ENCODE measurements around the gene CACNA1A.
"Not testable (repeated sequence)": the region's sequence is repeated elsewhere in the genome, so short reads cannot be mapped to it uniquely, and the experiment has no call there.

Gene CACNA1A

DNA sequence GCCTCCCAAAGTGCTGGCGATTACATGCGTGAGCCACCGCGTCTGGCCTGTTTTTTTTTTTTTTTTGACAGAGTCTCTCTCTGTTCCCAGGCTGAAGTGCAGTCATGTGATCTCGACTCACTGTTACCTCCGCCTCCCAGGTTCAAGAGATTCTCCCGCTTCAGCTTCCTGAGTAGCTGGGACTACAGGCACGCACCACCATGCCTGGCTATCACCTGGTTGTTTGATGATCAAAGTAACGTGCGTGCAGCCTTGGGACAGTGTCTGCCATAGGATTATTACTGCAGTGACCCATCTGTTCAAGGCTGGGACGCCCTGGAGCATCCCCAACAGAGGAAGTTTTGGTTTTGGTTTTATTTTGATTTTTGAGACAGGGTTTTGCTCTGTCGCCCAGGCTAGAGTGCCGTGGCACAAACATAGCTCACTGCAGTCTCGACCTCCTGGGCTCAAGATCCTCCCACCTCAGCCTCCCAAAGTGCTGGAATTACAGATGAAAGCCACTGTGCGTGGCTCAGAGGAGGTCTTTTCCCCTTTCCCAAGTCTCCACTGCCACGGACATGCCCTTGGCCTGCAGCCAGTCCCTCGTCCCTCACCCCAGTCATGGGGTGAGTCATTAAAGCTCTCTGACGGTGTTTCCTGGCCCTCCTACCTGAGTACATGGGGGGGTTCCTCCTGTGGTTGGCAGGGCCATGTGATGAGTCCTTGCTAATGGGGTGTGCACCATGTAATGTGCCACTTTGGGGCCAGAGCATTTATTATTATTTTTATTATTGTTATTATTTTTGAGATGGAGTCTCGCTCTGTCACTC lies 290.5 kb downstream of the CACNA1A start:
- DNase-seq, result no peak

DNA sequence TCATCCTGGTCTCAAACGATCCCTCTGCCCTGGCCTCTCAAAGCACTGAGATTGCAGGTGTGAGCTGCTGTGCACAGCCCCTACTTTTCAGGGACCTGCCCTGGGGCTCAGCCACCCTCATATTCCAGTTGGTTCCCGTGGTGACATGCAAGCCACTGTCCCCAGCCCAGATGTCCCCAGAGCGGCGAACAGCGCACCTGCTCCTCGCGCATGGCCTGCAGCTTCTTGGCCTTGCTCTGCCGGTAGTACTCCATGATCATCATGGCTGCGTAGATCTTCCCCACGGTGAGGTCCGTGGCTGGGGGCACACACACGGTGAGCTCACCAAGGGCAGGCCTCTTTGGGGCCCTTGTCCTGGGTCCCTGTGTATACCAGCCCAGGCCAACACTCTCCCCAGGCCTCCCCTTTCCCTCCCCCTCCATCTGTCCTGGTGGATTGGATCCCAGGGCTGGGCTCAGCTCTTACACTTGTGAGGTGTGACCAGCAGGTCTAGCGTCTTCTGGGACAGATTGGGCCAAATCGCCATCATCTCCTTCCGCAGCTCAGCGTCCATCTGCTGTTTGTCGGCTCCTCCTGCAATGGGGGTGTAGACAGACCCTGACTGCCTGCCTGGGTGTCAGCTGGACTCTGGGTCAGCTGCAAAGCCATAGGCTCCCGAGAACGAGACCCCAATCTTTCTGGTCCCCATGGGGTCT lies 292.1 kb downstream of the CACNA1A start:
- no peak for DNase-seq

GRCh38 chr19:13212759-13213330 lies 293.4 kb downstream of the CACNA1A start:
- no peak for DNase-seq

DNA sequence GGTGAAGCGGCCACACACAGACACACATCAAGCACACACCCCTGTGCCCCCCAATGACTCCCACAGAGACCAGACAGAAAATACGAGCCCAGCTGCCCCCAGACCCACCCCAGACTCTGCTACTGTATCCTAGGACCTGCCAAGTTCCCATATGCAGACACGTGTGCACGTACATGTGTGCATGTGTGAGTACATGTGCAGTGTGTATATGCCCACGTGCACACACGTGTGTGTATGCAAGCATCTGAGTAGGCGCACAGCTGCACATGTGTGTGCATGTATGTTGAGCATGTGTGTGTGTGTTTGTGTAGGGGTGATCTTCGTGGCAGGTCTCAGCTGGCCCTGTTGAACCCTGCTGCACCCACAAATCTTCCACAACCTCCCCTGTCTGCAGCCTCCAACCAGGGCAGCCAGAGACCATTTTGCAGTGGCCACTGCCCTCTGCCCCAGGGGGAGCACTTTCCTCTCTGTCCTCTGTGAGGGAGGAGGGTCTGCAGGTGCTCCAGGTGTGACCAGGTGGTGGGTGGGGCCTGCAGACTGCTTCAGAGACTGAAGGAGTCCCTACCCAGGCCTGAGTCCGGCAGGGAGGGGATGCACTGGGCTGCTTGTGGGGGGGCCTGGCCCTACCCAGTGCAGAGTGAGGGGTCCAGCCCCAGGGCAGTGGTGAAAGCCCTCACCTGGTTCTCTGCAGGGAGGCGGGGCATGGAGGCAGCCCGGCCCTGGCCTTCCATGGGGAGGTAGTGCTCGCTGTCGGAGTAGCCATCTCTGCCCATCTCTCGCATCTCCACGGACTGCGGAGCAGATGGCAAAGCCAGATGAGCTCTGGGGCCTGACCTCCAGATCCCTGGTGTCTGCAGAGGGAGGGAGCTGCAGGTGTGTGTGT lies 294.6 kb downstream of the CACNA1A start:
- no peak for DNase-seq

GRCh38 chr19:13210941-13211340 lies 295.3 kb downstream of the CACNA1A start:
- DNase-seq, result no peak

- DNase-seq, result no peak
Measured at GRCh38 chr19:13210339-13210775, 295.9 kb downstream of the CACNA1A start.

DNA sequence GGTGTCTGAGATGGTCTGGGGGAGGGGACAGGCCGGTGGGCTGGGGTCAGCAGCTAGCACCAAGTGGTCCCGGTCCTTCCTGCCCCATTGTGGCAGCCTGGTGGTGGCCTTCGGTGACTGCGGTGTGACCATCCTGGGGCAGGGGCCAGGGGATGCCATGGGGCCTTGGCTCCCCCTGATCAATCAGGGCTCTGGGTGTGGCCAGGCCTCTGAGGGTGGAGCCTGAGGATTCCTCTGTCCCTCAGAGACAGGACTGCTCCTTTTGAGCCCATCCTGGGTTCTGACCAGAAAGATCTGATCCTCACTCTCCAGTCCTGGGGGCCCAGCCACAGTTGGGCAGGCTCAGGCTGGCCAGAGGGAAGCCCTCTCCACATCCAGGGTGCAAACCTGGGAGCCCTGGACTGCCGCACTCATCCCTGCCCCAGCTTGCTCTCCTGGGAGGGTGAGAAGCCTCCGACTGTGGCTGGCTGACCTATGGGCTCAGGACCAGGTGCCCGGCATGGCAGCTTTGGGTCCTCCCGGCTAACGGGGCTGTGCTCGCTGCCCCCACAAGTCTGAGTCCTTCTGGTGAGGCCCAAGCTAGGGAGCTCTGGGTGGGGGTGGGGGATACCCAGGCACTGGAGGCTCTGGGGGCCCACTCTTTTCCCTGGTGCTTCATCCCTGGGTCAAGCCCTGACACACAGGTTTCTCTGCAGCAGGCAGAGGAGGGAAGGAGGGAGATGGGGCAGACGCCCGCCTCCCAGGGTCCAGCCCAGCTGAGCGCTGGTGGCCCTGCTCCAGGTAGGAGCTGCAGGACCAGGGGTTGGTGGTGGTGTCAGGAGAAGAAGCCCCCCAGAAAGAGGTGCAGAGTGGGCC lies 296.6 kb downstream of the CACNA1A start:
- no peak for DNase-seq

- no peak for DNase-seq
Measured at GRCh38 chr19:13208672-13209483, 297.4 kb downstream of the CACNA1A start.

DNA sequence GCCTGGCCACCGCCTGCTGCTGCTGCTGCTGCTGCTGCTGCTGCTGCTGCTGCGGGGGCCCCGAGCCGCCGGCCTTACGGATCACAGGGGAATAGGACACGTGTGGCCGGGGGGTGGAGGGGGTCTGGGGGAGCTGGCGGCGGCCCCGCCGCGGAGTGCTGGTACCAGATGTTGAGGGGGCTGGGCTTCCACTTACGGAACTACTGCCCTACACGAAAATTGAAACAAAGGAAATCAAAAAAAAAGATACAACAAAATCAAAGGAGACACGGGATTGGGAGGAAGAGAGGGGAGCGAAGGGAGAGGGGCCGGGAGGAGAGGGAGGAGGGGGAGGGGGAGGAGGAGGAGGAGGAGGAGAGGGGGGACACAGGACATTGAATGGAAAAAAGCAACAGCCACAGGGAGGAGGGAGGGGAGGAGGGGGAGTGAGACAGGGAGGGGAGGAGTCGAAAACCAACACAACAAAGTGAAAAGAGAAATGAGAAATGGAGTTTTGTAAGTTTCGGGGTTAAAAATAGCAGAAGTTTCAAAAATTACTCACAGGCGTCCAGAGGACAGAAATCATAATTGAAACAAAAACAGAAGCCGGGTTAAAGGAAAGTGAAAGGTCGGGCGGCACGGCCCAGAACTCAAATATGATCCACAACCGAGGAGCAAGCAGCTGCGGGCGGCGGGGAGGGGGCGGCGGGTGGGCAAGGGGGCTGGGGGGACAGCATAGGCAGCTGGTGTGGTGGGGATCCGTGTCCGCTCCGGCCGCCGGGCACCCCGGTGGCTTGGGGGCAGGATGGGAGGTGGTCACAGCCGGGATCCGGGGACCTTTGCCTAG lies 298.2 kb downstream of the CACNA1A start:
- no peak for DNase-seq

- DNase-seq, result no peak
Measured at GRCh38 chr19:13207237-13207845, 298.9 kb downstream of the CACNA1A start.

DNA sequence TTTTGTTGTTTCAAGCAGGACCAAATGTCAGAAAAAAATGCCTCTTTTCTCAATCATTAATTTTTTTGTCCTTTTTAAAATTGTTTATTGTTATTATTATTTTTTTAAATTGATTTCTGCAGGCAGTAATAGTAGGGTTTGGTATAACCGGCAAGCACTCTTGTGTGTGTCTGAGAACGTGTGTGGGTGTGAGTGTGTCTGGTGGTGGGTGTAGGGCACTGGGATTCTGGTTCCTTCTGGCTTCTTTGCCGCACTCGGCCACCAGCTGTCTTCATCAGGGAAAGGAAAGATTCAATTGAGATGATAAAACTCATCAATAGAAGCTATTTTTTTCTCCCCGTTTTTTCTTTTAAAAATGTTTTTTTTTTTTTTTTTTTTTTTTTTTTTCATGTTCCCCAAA lies 299.7 kb downstream of the CACNA1A start:
- no peak for DNase-seq

DNA sequence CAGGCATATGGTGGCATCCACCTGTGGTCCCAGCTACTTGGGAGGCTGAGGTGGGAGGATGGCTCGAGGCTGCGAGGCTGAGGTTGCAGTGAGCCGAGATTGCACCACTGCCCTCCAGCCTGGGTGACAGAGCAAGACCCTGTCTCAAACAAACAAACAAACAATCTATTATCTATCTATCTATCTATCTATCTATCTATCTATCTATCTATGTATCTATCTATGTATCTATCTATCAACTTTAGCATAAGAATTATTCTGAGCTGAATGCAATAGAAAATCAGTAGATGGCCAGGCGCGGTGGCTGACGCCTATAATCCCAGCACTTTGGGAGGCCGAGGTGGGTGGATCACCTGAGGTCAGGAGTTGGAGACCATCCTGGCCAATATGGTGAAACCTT lies 304.2 kb downstream of the CACNA1A start:
- not testable (repeated sequence) for DNase-seq

DNA sequence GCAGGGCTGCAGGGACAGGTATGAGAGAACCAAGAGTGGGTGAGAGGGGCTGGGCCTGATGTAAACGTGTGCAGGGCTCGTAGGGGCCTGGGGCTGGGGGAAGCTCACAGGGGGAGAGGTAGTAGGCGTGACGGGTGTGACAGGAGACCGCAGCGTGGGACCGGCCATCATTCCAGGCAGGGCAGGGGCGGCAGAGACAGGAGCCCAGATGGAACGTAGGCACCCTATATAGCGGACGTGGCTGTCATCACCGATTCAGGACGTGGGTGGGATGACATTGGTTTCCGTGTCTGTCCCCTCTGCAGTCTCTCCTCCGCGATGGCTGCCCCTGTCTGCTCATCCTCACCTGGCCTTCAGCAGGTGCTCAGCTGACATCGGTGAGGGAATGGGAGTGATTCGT lies 307.6 kb downstream of the CACNA1A start:
- no peak for DNase-seq

GRCh38 chr19:13195678-13196077 lies 310.6 kb downstream of the CACNA1A start:
- DNase-seq, result no peak

GRCh38 chr19:13190781-13191540 lies 315.3 kb downstream of the CACNA1A start:
- no peak for DNase-seq

DNA sequence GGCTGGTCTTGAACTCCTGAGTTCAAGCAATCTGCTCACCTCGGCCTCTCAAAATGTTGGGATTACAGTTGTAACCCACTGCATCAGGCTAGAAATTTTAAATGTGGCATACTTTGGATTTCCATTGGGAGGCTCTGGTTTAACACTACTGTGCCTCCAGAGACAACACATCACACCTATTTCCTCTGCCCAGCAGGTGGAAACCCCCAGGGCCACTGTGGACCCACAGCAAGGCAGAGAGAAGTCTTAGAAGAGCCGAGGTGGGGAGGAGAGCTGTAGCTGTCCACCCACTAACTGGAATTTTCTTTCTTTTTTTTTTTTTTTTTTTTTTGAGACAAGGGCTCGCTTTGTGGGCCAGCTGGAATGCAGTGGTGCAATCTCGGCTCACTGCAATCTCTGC lies 316.7 kb downstream of the CACNA1A start:
- DNase-seq, result no peak

DNA sequence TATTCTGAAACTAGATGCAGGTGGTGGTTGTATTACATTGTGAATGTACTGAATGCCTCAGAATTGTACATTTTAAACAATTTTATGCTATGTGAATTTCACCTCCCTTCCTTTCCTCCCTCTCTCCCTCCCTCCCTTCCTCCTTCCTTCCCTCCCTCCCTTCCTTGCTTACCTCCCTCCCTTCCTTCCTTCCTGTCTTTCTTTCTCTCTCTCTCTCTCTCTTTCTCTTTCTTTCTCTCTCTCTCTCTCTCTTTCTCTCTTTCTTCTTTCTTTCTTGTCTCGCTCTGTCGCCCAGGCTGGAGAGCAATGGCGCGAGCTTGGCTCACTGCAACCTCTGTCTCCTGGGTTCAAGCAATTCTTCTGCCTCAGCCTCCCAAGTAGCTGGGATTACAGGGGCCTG lies 318.9 kb downstream of the CACNA1A start:
- no peak for DNase-seq

- not testable (repeated sequence) for DNase-seq
Measured at GRCh38 chr19:13186688-13187087, 319.6 kb downstream of the CACNA1A start.
